ENCODE measurements around the gene MEGF8.

The MEGF8 gene

GRCh38 chr19:42386974-42387707 lies 61.7 kb downstream of the MEGF8 start:
- peak; percentile 80 for DNase-seq (ENCODE audit: low spot score)

GRCh38 chr19:42388851-42389489 lies 63.5 kb downstream of the MEGF8 start:
- DNase-seq (ENCODE audit: low spot score) = no peak

GRCh38 chr19:42389899-42390298 lies 64.5 kb downstream of the MEGF8 start, which contains the start of gene CNFN:
CNFN (minus strand) TSS chr19:42390297; CDS start chr19:42389037, 1,260 bp downstream.
- DNase-seq (ENCODE audit: low spot score) = no peak

GRCh38 chr19:42392165-42392564 lies 66.7 kb downstream of the MEGF8 start:
- DNase-seq (ENCODE audit: low spot score) = no peak

DNA sequence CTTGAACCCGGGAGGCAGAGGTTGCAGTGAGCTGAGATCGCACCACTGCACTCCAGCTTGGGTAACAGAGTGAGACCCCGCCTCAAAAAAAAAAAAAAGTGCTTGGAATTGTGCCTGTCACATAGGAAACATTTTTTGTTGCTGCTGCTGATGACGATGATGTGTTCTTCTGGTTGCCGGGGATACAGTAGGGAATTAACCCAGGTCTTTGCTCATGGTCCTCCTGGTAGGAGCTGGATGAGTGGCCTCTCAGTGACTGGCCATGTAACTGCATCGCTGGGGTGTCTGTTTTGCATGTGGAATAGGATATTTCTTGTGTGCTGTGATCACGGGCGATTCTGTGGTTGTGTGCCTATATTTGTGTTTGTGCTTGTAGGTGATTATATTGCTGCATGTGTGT lies 69.3 kb downstream of the MEGF8 start:
- peak; percentile 47 for DNase-seq (ENCODE audit: low spot score)

DNA sequence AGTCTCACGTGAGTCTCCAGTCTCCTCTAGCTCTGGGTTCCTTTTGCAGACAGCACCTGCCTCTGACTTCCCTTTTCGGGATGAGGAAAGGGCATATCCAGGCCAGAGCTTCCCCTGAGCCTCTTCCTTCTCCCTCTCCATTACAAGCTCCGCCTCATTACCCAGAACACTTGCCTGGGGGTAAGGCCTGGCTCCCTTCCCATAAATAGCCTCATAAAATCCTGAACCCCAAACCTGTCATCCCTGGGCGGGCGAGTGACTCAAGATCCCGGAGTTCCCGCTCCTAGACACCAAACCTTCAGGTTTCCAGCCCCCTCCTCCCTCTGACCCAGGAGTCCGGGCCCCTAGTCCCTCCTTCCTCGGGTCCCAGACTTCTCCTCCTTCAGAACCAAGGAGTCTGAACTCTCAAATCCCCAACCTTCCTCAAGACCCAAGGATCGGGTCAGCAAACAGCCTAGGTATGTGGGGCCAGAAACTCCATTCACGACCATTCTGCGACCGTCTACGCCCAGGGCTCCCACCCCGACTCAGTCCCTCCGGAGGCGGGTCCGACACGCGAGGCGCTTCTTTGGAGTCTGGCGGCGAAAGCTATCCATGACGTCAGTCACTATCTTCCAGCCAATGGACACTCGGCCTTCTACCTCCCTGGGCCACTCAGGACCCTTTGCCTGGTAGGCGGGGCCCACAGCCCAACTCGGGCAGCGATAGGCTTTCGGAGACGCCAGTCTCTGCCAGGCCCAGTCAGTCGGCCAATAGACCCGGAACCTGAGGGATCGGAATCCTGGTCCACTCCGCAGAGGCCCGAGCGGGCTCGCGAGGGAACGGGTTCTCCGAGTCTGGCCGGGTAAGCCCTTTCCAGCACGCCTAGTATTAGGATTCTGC lies 71.2 kb downstream of the MEGF8 start:
- peak; percentile 99 for DNase-seq (ENCODE audit: low spot score)

GRCh38 chr19:42397263-42398166 lies 72.1 kb downstream of the MEGF8 start:
- peak; percentile 55 for DNase-seq (ENCODE audit: low spot score)

DNA sequence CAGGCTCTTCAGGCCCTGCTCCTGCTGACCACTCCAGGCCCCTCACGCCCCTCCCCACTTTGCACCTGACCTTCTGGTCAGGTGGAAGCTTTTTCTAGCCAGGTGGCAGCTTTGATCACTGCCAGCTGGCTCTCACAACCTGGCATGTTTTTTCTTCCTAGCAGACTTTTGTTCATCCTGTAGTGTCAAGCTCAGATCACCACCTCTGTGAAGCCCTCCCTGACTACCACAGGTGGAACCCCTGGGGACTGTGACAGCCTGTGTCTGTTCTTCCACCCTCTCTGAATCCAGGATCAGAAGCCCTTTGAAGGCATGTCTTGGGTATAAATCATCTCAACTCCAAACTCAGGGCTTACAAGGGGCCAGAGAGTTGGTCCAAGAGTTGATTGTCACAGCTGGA lies 75.0 kb downstream of the MEGF8 start:
- no peak for DNase-seq (ENCODE audit: low spot score)

GRCh38 chr19:42401365-42402303 lies 76.2 kb downstream of the MEGF8 start:
- peak; percentile 72 for DNase-seq (ENCODE audit: low spot score)

DNA sequence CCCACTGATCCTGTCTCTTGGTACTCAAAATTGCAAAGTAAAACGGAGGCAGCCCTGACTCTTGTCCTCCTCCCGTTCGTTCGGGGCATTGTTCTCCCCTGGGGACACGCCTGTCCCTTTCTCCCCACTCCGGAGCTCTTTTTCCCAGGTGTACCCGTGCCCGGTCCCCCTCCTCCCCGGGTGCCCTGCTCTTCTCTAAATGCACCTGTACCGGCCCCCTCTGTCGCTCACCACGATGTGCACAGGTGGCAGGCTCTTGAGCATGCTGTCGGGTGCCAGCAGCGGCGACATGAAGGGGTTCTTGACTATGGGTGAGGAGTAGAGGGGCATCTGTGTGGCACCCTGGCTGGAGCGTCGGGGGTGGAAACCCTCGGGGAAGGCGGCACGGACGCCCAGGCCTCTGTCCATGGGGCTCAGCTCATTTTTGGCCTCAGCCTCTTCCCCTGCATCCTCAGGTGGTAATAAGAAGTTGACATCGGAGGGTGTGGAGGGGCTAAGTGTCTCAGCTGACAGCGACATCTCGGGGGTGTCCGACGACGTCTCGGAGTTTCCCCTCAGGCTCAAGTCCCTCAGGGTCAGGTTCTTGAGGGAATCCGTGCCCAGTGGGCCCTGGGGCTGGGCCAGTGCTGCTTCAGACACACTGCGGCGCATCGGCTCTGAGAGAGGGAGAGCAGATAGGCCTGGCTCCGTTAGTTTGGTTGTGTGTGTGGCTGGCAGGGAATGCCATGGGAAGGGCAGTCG lies 77.1 kb downstream of the MEGF8 start:
- no peak for DNase-seq (ENCODE audit: low spot score)

- no peak for DNase-seq (ENCODE audit: low spot score)
Observed at GRCh38 chr19:42403586-42403985, 78.2 kb downstream of the MEGF8 start.

- no peak for DNase-seq (ENCODE audit: low spot score)
Observed at GRCh38 chr19:42406111-42406510, 80.7 kb downstream of the MEGF8 start.

DNA sequence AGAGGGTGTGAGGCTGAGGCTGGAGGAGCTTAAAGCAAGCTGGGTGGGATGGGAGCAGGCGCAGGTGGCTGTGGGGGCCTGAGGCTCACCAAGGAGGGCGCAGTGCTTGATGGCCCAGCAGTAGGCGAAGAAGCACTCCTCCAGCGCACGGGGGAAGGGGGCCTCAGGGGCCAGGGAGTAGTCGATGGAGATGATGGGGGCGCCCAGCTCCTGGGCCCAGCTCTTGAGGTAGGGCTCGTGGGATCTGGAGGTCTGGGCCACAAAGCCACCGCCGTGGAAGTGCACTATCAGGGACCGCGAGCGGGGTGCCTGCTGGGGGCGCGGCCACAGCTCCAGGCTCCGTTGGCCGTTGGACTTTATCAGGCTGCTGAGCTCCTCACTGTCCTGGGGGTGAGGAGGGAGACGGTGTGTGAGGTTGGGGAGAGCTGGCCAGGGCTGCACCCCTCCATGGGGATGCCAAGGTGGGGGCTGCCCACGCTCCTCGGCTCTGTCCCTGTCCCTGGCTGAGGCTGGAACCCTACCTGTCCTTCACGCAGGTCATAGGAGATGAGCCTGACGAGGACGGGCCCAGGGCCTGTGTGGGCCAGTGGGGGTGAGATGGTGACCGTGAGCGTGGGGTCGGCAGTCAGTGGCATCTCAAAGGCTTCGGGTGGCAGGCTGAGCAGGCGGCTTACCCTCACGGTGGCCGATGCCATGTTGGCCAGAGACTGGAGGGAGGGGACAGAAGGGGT lies 81.8 kb downstream of the MEGF8 start:
- DNase-seq (ENCODE audit: low spot score) = no peak

DNA sequence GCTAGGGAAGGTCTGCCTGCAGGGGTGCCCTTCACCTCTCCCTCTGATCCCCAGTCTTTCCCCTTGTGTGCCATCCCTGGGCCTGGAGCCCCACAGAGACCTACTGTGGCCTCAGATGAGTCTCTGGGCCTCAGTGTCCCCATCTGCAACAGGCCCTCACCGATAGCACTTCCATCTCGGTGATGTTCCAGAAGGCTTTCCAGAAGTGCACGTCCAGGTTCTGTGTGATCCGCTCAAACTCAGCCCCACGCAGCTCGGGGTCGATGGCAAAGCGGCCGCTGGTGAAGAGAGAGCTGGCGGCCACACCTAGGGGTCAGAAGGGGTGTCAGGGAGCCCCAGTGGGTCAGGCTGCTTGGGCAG lies 82.4 kb downstream of the MEGF8 start:
- DNase-seq (ENCODE audit: low spot score) = no peak

DNA sequence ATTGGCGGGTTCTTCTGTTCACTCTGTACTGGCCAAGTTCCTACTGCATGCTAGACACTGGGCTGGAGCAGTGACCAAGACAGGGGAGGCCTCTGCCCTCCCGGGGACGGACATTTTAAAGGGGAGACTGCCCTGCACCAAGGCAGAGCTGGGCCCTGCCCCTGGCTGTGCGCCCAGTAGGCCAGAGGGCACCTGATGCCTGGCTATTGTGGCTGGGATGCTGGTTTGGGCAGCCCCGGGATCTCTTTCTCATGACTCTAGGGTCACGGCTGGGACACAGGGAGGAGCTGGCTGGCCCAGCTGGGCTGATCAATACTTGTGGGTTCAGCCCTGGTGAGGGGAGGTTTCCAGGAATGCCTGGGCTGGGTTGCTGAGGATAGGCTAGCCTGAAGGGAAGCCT lies 84.0 kb downstream of the MEGF8 start:
- DNase-seq (ENCODE audit: low spot score) = no peak

- no peak for DNase-seq (ENCODE audit: low spot score)
Observed at GRCh38 chr19:42410371-42410770, 84.9 kb downstream of the MEGF8 start.

- DNase-seq (ENCODE audit: low spot score) = no peak
Observed at GRCh38 chr19:42411581-42412178, 86.2 kb downstream of the MEGF8 start.

- peak; percentile 10 for DNase-seq (ENCODE audit: low spot score)
Observed at GRCh38 chr19:42412227-42412626, 86.8 kb downstream of the MEGF8 start.

GRCh38 chr19:42412661-42413076 lies 87.2 kb downstream of the MEGF8 start:
- no peak for DNase-seq (ENCODE audit: low spot score)
